Cerebellar nuclear complex (tissue), 1 donor: Measurements from ENCODE around the gene DGKI.

Source experiments
- DNase-seq, 2 experiments: peaks; one replicate each; lab custom pipeline; 2025; lab: John Stamatoyannopoulos, UW

The DGKI gene

GRCh38 chr7:137656227-137656849 is 190.4 kb downstream of the DGKI start:
- DNase-seq, result peak in 1 of 2 experiments; percentile 20

- DNase-seq, result no peak
Observed at GRCh38 chr7:137655804-137656203, 191.0 kb downstream of the DGKI start.

GRCh38 chr7:137652721-137653120 is 194.1 kb downstream of the DGKI start:
- no peak for DNase-seq

GRCh38 chr7:137647905-137648565 is 198.7 kb downstream of the DGKI start:
- DNase-seq, result no peak

GRCh38 chr7:137642472-137642871 is 204.3 kb downstream of the DGKI start:
- DNase-seq, result no peak

GRCh38 chr7:137642031-137642430 is 204.7 kb downstream of the DGKI start:
- no peak for DNase-seq

GRCh38 chr7:137636376-137636775 is 210.4 kb downstream of the DGKI start:
- DNase-seq, result no peak

GRCh38 chr7:137635874-137636273 is 210.9 kb downstream of the DGKI start:
- DNase-seq, result no peak

GRCh38 chr7:137635132-137635531 is 211.6 kb downstream of the DGKI start:
- no peak for DNase-seq

- no peak for DNase-seq
Observed at GRCh38 chr7:137634356-137634755, 212.4 kb downstream of the DGKI start.

GRCh38 chr7:137633133-137633532 is 213.6 kb downstream of the DGKI start:
- DNase-seq, result no peak

GRCh38 chr7:137628216-137628615 is 218.6 kb downstream of the DGKI start:
- DNase-seq, result peak in 1 of 2 experiments; percentile 59

GRCh38 chr7:137626469-137627067 is 220.2 kb downstream of the DGKI start:
- no peak for DNase-seq

GRCh38 chr7:137625197-137625596 is 221.6 kb downstream of the DGKI start:
- DNase-seq, result no peak

- no peak for DNase-seq
Observed at GRCh38 chr7:137619181-137619580, 227.6 kb downstream of the DGKI start.

GRCh38 chr7:137618748-137619147 is 228.0 kb downstream of the DGKI start:
- DNase-seq, result no peak

- no peak for DNase-seq
Observed at GRCh38 chr7:137613006-137613525, 233.7 kb downstream of the DGKI start.

GRCh38 chr7:137611606-137612005 is 235.2 kb downstream of the DGKI start:
- DNase-seq, result no peak

GRCh38 chr7:137609500-137609899 is 237.3 kb downstream of the DGKI start:
- DNase-seq, result no peak

GRCh38 chr7:137606061-137606674 is 240.6 kb downstream of the DGKI start:
- no peak for DNase-seq

GRCh38 chr7:137603043-137603442 is 243.7 kb downstream of the DGKI start:
- DNase-seq, result no peak

GRCh38 chr7:137601642-137602041 is 245.1 kb downstream of the DGKI start:
- no peak for DNase-seq

- DNase-seq, result no peak
Observed at GRCh38 chr7:137597856-137598255, 248.9 kb downstream of the DGKI start.
